Stimulated activated CD4-positive, alpha-beta T cell treated with anti-CD3 and anti-CD28 coated beads, Interleukin-4, amount 100 ng/mL, for 1 hour (primary cell): ENCODE measurements around the gene SCAF11.

Source experiments
- DNase-seq: peaks from one replicate; pipeline ENCODE4 v3.0.0-alpha.2; 2020

The SCAF11 gene

DNA sequence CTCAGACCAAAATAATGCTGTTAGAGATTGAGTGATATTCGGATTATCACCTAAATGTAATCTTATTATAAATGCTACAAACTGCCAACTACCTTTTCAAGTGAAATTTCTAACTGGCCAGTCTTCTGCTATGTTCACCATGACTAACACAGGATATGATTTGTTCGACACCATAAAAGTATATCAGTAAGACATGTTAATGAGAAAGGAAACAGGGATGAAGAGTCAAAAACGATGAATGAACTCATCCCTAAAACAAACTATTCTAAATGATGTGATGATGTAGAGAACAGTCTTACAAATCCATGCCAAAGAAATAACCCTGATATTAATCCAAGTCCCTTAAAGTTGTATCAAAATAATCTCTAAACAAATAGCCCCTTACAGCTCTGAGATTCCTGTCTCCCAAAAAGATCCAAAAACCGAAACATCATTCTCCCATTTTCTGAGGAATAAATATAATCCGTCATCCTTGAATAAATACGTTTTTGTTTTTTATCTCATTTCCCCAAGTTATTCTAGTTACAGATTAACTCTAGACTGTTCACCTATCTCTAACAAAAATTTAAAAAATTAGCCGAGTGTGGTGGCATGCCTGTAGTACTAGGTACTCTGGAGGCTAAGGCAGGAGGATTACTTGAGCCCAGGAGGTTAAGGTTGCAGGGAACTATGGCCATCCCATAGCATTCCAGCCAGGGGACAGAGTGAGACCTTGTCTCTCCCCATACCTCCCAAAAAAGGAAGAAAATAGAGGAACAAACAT is 9.1 kb downstream of the SCAF11 start:
- DNase-seq = no peak

DNA sequence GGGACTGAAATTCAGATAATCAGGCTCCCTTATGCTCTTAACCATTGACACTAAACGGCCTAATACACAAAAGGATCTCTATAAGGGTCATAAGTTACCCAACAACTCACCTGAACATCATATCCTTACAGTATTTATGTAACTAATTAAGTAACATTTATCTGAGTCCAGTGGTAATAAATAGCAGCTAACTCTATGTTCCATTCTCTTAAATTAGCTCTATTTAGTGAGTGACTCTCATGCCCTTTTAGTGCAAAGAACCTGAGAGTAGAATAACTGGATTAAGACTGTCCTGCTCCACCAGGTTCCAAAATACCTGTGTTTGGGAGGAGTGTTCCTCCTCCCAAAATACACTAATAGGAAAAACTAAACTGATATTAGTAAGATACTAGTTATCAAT is 9.8 kb downstream of the SCAF11 start:
- DNase-seq = no peak

DNA sequence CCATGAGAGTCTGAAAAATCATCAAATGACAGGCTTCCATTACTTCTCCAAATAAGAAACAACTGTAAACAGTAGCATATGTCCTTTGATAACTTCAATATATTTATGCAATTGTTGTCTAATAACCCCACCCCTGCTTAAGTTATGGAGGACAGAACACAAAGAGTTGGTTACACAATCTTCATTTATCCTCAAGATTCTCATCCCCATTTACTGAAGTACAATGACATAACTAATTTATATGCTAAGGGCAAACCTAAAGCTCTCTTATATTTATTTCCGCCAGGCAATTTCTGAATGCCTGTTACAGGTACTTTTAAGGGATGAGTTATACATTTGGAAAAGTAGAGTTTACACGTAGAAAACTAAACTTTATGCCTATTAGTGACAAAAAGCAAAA is 12.3 kb downstream of the SCAF11 start:
- DNase-seq = no peak

DNA sequence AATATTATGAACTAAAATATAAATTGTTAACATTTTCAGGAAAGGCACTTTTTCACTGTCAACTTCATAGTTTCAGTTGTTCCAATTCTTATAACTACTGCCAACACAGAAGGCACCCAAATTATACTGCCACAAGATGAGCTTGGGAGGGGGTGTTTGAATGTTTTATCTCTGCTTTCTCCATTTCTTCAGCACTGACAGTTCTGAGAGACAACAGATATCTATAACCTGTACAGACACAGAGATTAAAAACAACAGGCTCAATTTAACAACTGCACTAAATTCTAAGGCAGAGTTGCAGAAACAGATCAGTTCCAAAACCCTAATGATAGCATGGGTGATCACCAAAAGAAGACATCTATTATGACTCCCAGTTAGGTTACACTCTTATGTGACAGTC is 12.8 kb downstream of the SCAF11 start:
- DNase-seq = no peak

DNA sequence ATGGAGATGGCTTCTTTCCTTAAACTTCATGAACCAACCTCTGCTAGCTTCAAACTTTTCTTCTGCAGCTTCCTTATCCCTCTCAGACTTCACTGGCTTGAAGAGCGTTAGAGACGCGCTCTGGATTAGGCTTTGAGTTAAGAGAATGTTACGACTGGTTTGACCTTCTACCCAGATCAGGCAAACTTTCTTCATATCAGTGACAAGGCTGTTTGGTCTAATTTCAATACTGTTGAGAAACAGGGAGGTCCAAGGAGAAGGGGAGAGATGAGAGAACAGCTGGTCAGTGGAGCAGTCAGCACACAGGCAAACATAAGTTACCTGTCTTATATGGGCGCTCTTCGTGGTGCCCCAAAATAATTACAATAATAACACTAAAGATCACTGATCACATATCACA is 14.9 kb downstream of the SCAF11 start:
- DNase-seq = no peak

DNA sequence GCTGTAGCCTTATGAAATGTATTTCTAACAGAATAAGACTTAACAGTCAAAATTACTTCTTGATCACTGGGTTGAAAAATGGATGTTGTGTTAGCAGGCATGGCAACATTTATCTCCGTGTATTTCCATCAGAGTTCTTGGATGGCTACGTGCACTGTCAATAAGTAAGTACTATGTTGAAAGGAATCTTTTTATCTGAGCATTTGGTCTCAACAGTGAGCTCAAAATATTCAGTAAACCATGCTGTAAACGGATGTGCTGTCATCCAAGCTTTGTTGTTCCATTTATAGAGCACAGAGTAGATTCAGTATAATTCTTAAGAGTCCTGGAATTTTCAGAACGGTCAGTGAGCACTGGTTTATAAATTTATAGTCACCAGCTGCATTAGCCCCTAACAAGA is 15.5 kb downstream of the SCAF11 start:
- DNase-seq = no peak

DNA sequence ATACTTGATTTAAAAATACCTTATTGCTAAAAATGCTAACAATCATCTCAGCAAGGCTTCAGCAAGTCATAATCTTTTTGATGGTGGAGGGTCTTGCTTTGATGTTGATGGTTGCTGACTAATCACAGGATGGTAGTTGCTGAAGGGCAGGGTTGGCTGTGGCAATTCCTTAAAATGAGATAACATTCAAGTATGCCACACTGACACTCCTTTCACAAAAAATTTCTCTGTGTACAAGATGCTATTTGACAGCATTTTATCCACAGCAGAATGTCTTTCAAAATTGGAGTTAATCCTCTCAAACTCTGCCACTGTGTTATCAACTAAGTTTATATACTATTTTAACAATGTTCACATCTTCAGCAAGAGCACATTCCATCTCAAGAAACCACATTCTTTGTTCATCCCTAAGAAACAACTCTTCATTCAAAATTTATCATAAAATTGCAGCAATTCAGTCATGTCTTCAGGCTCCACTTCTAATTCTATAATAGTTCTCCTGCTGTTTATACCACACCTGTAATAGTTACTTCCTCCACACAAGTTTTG is 16.1 kb downstream of the SCAF11 start:
- DNase-seq = no peak

DNA sequence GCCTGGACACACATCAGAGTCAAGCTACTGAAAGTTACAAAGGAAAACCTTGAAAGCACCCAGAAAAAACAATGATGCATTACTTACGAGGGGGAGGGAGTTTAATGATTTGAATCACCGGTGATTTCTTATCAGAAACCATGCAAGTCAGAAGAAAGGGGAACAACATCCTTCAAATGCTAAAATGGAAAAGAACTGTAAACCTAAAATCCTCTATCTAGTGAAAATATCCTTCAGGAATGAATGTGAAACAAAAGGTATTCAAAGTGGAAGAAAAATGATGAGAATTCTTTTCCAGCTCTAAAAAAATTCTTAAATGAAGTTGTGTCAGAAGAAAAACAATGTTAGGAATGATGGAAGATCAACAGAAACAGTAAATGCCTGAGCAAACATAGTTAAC is 16.8 kb downstream of the SCAF11 start:
- DNase-seq = no peak

DNA sequence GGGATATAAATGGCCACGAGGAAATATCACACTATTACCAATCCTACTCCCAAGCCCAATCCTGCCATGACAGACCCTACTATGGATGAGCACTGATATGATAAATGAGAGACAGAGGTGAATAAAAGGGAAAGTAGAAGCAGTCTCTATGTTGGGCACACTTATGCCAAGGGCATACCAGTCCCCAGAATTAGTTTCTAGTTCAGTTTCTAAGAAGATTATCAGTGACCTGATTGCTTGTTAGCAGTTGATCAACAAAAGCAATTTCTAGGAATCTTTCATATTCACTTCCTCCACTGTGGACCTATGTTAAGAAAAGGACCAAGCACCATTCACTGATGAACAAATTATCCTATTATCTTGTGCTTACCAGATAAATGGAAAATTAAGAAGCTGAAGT is 20.0 kb downstream of the SCAF11 start:
- no peak for DNase-seq

DNA sequence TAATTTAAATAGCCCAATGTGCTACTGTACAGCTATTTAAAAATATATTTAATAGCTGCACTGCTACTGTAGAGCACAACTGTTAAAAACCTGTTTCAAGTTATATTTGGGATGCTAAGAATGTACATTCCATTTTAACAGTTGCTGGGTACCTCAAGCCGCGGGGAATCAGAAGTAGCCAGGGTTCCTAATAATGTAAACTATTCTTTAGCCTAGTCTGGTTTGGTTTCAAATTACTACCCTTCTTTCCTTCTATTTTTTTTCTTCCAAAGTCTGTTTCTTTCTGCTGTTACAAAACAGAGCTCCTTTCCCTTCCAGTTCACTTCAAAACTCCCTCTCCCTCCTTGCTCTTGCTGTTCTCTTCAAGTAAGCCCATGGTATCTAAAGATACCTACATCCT is 21.3 kb downstream of the SCAF11 start:
- no peak for DNase-seq

DNA sequence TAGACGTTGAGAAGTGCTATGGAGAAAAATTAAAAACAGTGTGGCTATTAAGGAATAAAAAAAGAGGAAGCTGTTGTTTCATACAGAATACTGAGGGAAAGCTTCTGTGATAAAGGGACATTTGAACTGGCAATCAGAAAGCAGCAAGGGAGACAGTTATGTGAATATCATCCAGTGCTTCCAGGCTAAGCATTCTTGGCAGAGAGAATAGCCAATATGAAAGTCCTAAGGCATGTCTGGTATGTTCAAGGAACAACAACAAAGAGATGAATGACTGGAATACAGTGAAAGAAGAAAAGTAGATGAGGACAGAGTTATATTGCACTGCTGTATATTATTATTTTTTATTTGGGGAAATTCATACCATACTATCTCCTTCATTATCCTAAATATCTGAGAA is 23.9 kb downstream of the SCAF11 start:
- no peak for DNase-seq

DNA sequence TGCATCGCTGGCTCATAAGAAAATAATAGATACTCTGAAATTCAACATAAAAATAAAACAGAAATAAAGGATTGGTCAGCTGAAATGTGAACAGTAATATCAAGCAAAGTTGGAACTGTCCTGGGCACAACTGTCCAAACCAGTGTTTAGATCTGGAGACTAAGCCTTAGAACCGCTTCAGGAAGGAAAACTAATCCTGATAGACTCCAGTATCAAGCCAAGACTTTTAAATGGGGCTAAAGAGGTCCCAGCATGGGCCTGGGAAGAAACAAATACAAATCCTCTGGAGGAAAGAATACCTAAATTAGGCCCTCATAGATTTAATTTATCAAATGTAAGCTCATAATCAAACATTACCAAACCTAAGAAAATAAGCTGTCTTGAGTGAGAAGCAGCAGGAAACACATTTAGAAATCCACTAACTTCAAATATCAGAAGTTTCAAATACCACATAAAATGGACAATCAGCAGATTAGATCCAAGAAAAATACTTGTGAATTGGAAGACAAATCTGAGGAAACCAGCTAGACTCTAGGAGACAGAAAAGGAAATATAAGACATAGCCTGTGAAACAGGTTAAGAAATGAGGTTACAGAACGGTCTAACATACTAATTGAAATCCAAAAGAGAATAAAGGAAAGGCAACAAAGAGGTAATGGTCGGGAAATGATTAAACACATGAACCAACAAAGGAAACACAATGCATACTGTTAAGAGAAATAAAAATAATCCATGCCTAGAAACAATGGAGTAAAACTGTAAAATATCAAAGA is 27.6 kb downstream of the SCAF11 start:
- DNase-seq = no peak

DNA sequence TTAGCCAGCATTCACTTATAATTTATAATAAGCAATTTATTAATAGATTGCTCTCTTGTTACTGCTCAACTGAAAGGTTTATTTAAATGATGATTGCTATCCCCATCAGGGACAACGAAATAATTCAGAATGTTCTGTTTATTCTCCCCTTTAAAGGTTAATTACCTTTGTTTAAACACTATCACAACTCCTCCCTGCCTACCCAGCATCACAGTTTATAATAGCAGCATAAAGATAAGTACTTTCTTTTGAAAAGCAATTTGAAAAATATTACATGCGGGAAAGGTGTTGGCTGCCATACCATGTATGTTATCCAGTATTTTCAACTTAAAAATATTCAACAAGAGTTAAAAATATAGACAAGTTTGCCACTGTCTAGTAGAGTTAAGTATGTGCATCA is 30.6 kb downstream of the SCAF11 start:
- no peak for DNase-seq

DNA sequence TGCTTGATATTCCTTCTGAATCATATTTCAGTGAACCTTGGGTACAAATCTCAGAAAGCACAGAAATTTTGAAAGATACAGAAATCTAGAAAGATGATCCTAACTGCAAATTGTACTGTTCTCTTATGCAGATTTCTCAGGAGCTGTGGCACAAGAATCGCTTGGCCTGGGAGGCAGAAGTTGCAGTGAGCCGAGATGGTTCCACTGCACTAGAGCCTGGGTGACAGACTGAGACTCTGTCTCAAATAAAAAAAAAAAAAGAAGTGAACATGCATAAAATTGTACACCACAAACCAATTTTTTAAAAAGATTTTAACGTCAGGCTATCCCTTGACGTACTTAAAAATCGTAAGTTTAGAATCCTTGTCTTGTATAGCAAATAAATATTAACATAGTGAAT is 31.3 kb downstream of the SCAF11 start:
- DNase-seq = no peak

DNA sequence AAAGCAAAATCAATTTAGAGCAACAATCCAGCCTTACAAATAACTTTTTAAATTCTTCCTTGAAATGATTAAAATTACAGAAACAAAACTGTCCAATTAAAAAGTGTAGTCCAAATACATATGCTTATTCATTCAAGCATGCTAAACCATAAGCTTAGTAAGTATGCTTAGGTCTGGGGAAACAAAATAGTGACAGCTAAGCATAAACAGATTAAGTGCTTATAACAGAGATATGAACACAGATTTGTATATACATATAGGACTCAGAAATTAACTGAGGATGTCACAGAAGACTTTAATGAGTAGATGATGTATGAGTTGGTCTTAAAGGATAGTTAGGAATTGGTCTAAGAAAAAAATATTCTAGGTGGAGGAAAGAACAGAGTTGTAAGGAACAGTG is 41.8 kb downstream of the SCAF11 start:
- DNase-seq = no peak

DNA sequence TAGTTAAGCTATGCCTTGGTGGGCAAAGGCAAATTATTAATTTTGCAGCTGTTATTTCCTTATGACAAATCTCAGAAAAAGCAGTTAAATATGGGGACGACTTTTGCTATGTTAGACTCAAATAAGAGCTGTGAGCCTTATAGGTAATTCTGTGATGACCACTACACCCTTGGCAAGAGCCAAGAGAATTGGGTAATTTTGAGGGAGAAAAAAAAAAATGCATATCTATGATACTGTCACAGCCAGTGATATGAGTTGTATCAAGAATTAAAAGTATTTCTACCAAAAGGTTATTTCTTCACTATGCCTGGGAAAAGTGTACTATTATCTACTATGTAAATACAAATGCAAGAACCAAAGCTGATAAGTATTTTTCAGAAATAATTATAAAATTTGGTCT is 43.9 kb downstream of the SCAF11 start:
- no peak for DNase-seq

DNA sequence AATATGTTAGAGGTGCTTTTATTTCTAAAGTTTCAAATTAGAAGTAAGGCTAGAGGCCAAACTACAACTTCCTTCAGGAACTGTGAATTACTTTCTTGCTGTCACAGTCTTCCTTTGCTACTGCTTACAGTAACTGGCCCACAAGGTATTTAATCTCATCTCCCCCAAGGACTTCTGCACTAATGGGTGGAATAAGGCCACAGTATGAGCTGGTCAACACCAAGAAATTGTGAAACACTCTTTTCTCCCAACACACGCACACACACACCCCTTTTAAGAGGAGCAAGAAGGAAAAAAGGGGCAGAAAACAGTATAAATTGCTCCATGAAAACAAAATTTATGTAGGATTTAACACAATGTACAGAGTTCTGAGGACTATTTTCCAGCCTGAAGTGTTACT is 45.6 kb downstream of the SCAF11 start:
- no peak for DNase-seq

DNA sequence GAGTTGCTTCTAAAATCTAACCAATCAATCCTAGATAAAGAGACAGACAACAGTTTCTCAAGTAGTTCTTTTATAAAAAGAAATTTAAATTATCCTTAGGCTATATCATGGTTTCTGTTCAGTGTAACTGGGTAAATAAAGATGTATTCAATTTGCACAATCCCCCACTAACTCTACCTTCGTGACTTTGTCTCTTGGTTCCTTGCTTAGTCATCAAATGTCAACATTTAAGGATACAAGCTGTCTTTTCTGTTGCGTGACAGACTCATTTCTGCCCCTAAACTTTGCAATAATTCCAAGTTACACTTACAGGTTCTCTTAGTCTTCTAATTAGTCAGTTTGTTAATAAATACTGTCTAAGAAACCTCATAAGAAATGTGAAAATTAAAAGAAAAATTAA is 50.6 kb downstream of the SCAF11 start:
- no peak for DNase-seq

DNA sequence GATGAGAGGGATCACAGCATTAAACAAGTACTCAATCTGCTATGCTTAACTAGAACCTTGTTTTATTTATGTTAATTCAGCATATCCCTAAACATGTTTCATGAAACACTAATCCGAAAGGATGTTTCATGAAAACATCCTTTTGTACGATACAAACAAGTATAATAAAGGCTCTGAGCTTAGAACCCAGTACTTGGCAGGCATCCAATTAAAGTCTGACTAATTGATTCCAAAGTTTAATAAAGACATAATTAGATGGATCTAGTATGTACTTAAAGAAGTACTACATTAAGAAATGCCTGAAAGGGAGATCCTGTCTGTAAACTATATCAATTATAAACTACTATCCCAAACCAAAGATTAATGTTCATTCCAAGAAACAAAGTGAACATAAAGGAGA is 51.8 kb downstream of the SCAF11 start:
- DNase-seq = no peak

DNA sequence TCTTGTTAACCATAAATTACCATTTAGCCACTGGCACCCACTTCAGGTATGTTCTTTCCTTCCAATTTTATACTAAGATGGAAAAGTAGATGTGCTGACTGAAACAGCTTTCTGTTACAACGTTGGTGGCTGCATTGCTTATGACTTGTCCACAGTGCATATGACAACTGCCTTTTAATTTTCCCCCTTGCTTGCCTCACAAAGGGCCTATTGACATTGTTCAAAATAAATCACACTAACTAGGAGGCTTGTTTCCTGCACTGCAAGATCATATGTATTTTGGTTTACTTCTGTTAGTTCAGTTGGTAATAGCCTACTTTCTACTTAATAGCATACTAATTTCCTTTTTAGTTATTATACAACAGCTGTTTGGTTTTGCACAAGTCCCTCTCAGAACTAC is 55.4 kb downstream of the SCAF11 start:
- no peak for DNase-seq

DNA sequence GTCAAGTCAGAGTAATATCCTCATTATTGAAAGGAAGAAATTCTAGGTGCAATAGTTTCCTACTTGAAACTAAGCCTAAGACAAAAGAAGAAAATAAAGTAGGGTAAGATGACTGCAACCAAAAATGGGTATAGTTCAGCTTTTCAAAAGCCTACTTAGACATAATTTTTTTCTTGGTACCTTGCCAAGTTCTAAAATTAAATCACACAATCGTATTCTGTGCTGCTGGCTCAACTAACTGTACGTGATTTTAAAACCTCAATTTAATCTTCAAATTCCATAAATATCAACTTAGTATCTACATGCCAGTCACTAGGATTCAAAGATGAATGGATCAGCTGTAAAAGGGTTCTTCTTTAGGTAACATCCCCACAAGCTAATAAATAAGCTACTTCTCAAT is 56.9 kb downstream of the SCAF11 start:
- DNase-seq = no peak

DNA sequence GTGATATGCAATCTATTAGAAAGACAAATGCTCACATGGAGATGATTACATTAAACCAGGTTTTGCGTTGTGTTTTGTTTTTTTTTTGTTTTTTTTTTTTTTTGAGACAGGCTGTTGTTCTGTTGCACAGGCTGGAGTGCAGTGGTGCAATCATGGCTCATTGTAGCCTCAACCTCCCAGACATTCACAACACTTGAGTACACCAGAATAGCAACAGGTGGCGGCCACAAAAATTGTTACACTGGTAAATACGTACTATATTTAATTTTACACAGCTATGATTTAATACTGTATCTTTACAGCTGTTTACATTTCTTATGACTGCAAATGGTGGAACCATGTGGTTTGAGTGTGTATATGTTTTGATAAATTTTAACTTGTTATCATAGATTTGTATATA is 60.0 kb downstream of the SCAF11 start:
- no peak for DNase-seq

DNA sequence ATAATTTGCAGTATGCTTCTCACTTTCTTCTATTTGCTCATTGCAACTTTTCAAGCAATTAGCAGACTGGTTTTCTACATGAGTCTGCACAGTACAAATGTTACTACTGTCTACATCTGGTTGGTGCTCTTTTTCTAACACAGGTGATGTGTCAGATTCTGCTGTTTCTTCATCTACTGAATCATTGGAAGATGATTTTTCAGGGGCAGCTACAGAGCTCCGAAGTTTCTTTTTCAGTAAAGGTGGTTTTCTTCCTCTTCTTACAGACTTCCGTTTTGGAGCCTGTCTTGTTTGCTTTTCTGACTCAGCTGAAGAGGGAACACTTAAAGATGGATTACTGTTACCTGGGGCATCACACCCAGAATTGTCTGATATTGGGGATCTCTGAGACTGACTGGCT is 62.1 kb downstream of the SCAF11 start:
- no peak for DNase-seq

DNA sequence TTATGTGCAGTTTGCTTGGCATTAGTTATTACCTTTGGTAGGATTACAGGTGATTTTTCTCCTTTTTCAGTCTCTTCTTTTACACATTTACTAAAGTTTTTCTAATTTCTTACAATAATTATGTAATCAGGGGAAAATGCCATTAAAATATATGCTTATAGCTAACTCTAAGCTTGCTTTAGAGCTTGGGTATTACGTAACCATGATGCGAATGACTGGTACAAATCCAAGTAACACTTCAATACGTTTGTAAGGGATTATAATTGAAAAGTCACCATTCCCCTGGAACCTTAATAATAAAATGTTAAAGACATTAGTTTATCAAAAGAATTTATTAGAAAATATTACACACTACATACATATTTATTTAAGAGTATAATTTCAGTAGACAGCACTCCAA is 71.6 kb downstream of the SCAF11 start:
- DNase-seq = no peak

DNA sequence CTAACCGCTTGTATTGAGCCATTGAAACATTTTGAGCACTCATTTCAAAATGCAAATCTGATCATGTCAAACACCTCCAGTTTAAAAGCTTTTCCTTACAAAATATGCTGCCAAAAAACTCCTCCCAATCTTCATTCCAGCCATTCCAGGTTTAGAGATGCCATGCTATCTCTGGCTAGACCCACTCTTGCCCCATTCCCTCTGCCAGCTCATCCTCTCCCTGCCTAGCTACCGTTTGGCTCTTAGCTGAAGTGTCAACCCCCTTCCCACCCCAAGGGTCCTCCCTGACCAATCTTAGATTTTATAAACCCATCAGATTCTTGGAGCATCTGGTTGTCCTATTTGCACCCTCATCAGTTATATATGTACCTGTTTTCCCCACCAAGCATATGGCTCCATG is 75.0 kb downstream of the SCAF11 start:
- DNase-seq = no peak
